Measurements from ENCODE around the gene HOXA13.

DNA sequence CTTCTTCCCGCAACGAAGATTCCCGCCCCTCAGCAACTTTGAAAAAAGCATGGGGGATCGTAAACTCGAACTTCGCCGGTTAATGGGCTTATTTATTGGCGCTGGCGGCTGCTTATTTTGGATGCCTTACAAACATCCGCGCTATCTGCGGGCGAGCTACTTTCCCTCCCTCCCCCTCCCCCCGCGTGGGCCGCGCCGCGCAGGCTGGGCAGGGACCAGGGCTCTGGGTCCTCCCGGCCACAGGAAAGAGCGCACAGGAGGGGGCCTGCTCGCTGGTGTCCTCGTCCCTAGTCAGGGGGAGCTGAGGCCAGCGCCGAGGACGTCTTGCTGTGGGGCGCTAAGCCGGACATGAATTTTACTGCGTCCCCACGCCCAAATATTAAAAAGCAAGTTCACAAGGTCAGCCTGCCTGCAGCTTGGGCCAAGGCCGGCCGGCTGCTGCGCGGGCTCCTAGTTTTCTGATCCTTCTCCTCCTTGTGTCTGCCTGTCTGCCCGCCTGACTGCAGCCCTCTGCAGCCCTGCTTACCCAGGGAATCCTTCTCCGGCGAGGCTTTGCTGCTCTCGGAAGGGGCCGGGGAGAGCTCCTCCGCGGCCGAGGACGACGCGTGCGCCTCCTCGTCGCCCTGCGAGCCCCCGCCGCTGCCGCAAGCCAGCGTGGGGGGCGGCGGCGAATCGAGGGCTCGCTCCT is 26.9 kb downstream of the HOXA13 start:
- TF ChIP-seq POLR2A (IDR thresholded peaks at IDR 0.05) = no peak
- TF ChIP-seq, protein P1, sequence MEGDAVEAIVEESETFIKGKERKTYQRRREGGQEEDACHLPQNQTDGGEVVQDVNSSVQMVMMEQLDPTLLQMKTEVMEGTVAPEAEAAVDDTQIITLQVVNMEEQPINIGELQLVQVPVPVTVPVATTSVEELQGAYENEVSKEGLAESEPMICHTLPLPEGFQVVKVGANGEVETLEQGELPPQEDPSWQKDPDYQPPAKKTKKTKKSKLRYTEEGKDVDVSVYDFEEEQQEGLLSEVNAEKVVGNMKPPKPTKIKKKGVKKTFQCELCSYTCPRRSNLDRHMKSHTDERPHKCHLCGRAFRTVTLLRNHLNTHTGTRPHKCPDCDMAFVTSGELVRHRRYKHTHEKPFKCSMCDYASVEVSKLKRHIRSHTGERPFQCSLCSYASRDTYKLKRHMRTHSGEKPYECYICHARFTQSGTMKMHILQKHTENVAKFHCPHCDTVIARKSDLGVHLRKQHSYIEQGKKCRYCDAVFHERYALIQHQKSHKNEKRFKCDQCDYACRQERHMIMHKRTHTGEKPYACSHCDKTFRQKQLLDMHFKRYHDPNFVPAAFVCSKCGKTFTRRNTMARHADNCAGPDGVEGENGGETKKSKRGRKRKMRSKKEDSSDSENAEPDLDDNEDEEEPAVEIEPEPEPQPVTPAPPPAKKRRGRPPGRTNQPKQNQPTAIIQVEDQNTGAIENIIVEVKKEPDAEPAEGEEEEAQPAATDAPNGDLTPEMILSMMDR (IDR thresholded peaks at IDR 0.05) = no peak
